DLD1 (cell line): ENCODE measurements around the gene PSD2.

Source experiments
- in situ Hi-C: cut with HindIII; loops from 2 replicates; pipeline ENCODE4 v1.10.0; 2017; ENCODE audit warnings: low sequenced_read_pairs

Gene PSD2

DNA sequence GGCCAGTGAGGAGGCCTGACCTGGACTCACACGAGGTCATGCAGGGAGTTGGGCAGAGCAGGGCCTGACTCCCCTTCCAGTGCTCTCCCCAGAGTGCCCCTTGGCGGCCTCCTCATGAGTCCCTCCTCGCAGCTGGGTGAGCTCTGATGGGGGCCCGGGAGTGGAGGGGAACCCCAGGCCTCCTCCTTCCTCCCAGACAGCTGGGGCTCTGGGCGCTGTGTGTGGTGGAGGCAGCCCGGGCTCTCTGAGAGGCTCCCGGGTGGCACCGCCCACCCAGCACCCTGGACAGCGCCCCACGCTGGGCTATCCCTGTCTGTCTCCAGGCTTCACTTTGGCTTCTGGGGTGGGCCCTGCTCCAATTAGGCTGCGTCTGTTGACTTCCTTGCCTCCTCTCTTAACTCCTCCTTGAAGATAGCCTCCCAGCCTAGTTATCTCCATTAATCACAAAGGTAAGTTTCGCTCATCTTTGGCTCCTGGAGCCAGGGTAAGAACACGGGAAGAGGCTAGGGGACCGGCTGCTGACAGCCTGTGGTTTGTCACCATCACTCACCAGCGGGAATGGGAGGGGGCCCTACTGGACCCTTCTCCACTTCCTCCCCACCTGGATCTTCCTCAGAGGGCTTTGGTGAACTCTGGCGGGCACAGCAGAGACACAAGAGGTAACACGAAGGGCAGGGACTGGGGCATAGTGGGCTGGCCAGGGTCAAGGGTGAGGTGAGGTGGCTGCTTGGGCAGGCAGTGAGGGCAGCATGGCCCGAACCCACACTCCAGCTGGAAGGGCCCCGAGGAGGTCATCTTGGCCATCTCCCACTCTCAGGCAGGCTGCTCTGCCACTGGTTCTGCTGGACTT, 13.1 kb downstream of the PSD2 start:
- in situ Hi-C loops, result no loop called here

- in situ Hi-C loops, result no loop called here
Measured at GRCh38 chr5:139809331-139809810, 13.8 kb downstream of the PSD2 start.

DNA sequence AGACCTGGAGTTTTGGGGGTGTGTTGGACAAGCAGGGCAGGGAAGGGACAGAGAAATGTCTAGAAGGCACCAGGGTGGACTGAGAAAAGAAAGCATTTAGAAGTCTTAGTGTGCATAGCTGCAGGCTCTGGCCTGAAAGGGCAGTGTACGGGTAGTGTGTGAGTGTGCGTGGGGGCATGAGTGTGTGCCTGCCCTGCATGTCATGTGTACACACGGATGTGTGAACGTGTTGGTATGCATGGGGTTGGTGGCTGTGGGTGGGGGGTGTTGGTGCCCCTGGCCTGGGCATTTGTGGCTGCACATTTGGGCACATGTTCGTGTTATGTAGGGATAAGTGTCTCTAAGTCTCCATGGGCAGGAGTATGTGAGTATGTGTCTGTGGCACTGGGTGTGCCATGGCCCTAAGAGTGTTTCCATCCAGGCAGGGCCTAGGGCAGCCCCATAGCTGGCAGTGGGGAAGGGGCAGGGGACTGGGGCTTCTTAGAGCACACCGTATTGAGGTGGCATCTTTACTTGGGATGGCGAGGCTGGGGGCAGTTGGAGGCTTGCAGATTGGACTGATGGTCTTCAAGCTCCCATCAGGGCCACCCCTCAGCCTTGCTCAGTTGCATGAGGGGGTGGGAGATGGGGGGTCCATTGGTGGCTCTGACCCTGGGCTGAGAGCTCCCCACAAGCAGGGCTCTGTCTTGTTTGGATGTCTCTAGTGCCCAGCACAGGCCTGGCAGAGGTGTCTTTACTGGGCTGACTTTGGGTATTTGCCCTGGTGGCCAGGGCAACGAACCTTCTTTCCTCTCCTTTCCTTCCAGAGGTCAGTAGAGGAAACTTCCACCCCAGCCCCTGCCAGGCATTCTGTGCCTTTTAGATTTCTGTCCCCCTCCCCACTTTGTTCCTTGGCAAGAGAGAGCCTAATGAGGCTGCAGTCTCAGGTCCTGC, 15.0 kb downstream of the PSD2 start:
- in situ Hi-C loops, result no loop called here

DNA sequence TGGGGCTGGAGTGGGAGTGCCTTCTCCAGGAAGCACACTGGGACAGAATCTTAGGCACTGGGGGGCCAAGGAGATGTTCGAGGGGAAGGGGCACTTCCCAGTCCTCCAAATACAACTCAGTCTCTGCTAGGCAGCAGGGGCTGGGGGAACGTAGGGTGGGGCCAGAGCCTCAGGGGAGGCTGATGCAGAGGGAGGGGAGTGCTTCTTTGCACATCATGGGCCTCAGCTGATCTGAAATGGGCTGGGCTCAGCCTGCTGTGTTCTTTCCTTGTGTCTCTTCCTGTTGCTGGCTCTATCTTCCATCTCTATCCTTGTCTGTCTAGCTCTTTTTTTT, 15.6 kb downstream of the PSD2 start:
- in situ Hi-C loops, result no loop called here

DNA sequence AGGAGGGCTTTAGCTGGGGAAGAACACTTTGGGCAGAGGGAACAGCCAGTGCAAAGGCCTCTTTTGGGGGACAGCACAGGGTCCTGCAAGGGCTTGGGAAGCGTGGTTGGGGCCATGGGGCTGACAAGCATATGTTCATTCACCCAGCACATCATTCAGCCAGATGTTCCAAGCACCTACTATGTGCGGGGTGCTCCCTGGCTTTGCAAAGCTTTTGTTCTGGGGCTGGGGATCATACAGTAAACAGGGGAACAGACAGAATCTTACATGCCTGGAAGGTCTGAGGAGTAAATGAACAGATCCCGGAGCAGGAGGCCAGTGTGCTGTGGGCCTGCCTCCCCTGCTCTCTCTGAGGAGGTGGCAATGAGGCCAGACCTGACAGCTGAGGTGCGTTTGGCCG, 16.7 kb downstream of the PSD2 start:
- in situ Hi-C loops, result no loop called here

- in situ Hi-C loops, result no loop called here
Measured at GRCh38 chr5:139812836-139813805, 17.5 kb downstream of the PSD2 start.

GRCh38 chr5:139814191-139814601, 18.6 kb downstream of the PSD2 start:
- in situ Hi-C loops, result no loop called here

DNA sequence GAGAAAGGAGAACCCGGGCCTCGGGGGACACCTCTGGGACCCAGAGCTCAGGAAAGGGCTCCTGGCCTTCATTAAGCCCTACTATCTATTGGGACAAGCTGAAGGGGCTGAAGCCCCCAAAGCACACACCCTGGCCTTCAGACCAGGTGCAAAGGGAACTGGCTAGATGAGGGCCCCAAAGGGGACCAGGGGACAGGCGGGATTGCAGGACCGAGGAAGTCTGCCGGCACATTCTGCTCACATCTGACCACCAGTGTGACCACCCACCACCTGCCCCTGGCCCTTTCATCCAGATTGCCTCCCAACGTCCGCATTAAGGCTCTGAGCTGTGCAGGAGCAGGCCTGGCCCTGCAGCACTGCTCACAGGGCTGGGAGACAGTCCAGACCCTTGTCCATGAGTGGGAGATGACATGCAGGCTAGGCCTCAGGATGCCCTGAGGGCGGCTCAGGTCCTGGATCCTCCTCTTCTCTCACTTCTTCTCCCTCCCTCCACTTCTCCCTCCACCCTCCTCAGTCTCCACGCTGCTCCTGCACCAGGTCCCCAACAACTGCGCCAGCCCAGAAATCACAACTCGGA, 19.2 kb downstream of the PSD2 start:
- in situ Hi-C loops, result no loop called here

- in situ Hi-C loops, result no loop called here
Measured at GRCh38 chr5:139816566-139816965, 21.0 kb downstream of the PSD2 start.

GRCh38 chr5:139817362-139817761, 21.8 kb downstream of the PSD2 start:
- in situ Hi-C loops, result no loop called here

DNA sequence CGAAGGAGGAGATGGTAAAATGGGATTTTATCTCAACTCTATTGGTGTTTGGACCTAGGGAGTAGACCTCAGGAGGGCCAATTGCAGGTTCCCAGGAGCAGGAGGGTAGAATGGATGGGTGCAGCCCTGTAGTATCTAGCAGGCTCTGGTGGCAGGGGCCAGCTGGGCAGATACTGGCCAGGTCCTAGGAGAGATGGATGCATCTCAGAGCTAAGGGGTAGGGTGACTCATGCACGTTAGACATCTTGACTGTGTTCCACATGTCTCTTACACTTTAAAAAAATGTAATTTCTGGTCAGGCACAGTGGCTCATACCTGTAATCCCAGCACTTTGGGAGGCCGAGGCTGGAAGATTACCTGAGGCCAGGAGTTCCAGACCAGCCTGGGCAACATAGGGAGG, 22.4 kb downstream of the PSD2 start:
- in situ Hi-C loops, result no loop called here

GRCh38 chr5:139820130-139820529, 24.5 kb downstream of the PSD2 start:
- in situ Hi-C loops, result no loop called here

DNA sequence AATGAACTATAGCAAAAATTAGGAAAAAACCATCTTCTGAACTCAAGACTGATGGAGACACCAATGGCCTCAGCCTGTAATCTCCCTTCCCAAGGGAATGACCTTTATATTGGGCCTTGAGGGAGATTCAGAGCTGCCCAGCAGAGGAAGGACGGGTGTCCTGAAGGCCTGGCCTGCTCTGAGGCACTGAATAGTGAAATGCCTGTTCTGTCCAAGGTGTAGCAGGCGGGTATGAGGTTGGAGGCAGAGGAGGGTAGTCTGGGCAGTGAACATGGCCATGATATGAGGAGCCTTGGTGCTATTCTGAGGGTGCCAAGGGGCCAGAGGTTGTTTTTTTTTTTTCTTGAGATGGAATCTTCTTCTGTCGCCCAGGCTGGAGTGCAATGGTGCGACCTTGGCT, 25.0 kb downstream of the PSD2 start:
- in situ Hi-C loops, result no loop called here

- in situ Hi-C loops, result no loop called here
Measured at GRCh38 chr5:139821806-139822552, 26.4 kb downstream of the PSD2 start.

DNA sequence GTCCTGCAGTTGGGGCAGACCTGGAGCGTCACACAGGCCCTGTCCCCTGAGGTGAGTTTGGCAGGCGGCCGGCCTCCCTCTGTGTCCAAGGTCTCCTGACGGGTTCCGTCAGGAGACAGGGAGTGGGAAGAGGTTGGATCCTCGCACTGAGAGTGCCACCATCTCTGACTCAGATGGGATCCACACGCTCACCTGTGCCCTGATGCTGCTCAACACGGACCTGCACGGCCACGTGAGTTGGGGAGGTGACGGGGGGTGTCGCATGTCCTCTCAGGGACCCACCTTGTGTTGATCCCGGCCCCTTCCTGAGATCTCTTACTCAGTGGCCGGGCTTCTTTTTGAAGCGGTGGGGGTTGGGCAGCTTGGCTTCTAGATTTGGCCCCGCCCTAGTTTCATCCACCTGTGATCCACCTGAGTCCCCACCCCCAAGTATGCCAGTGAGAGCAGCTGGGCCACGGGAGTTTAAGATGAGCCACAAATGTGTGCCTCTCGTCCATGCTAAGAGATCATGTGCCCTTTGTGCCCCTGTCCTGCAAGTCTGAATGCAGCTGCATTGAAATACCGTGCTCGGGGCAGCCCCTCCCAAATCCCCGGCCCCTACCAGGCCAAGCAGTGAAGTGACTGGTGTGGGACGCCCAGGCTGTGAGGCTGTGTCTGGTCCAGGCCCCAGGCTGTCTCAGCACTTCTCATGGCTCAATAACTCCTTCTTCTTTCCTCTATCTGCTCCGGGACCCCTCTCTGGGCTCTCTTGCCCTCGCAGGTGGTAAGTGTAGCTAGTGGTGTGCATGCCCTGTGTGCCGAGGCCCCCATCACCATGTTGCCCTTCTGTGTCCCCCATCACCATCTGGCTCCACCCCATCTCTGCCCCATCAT, 27.2 kb downstream of the PSD2 start:
- in situ Hi-C loops, result no loop called here

GRCh38 chr5:139823757-139824355, 28.2 kb downstream of the PSD2 start:
- in situ Hi-C loops, result no loop called here

DNA sequence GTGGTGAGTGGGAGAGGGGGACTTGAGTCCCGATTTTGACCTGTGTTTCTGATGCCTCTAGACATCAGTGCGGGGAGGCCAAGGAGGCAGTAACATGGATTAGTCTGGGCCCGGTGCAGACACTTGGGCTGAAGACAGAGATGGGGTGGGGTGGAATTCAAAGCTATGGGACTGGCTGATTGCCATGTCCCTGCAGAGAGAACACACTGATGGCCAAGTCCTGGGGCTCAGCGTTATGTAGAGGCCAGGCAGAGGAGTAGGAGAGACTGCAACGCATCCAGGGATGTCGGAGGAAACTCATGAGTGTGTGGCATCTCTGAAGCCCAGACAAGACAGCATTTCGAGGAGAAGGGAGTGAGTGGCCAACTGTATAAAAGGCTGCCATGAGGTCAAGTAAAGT, 30.1 kb downstream of the PSD2 start:
- in situ Hi-C loops, result no loop called here

DNA sequence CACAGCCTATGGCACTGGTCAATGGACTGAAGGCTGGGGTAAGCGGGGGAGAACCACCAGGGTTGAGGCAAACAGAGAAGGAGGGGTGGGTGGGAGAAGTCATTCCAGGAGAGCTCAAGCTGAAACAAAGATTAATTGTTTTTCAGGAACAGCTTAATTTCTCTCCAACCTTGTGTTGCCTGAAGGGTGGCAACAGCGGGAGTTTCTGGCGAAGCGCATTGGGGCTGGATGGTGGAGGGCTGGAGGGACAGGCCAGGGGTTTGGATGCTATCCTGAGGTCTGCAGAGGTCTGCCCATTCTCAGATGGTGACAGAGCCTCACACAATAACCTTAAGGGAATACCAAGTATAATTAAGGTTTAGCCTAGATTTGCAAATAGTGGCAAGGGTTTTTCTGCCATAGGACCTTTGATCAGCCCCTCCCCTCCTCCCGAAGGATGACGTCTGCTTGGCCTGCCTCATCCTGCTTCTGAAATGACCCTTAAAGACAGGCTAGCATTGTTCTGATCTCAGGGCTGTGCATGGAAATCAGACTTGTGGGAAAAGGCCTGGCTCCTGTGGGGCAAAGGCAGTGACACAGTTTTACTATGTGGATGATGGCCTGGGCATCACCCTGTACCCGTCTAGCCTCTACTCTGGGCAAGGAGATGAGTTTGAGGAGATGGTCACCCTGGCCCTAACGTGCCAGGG, 32.7 kb downstream of the PSD2 start:
- in situ Hi-C loops, result no loop called here
